ENCODE results near the gene PTPRB.

Gene PTPRB

GRCh38 chr12:70590549-70591226 is 46.5 kb downstream of the PTPRB start:
- DNase-seq = no peak

- DNase-seq = no peak
These were observed 47.2 kb downstream of the PTPRB start for GRCh38 chr12:70590051-70590450.

GRCh38 chr12:70584332-70584731 is 52.9 kb downstream of the PTPRB start:
- DNase-seq = no peak

GRCh38 chr12:70583251-70583650 is 54.0 kb downstream of the PTPRB start:
- DNase-seq = no peak

- DNase-seq = no peak
These were observed 56.0 kb downstream of the PTPRB start for GRCh38 chr12:70581208-70581607.

- no peak for DNase-seq
These were observed 60.0 kb downstream of the PTPRB start for GRCh38 chr12:70577283-70577634.

- no peak for DNase-seq
These were observed 60.6 kb downstream of the PTPRB start for GRCh38 chr12:70576341-70577282.

- DNase-seq = no peak
These were observed 65.4 kb downstream of the PTPRB start for GRCh38 chr12:70571705-70572268.

- no peak for DNase-seq
These were observed 66.2 kb downstream of the PTPRB start for GRCh38 chr12:70571029-70571428.

- no peak for DNase-seq
These were observed 75.7 kb downstream of the PTPRB start for GRCh38 chr12:70561550-70561949.

- DNase-seq = no peak
These were observed 76.6 kb downstream of the PTPRB start for GRCh38 chr12:70560671-70561070.

- DNase-seq = no peak
These were observed 77.8 kb downstream of the PTPRB start for GRCh38 chr12:70559390-70559789.

- no peak for DNase-seq
These were observed 79.5 kb downstream of the PTPRB start for GRCh38 chr12:70557583-70558191.

- DNase-seq = no peak
These were observed 80.9 kb downstream of the PTPRB start for GRCh38 chr12:70556179-70556869.

- DNase-seq = no peak
These were observed 82.1 kb downstream of the PTPRB start for GRCh38 chr12:70555081-70555480.

GRCh38 chr12:70553391-70553859 is 83.8 kb downstream of the PTPRB start:
- DNase-seq = no peak

GRCh38 chr12:70551731-70552130 is 85.5 kb downstream of the PTPRB start:
- no peak for DNase-seq

- no peak for DNase-seq
These were observed 87.0 kb downstream of the PTPRB start for GRCh38 chr12:70550180-70550577.

GRCh38 chr12:70549340-70550179 is 87.7 kb downstream of the PTPRB start:
- no peak for DNase-seq

GRCh38 chr12:70543444-70543843 is 93.8 kb downstream of the PTPRB start:
- DNase-seq = no peak

GRCh38 chr12:70540996-70541395 is 96.2 kb downstream of the PTPRB start:
- DNase-seq = no peak

- no peak for DNase-seq
These were observed 100.6 kb downstream of the PTPRB start for GRCh38 chr12:70536650-70537049.

All from GF-D8 (cell line).